Measurements from ENCODE around the gene PIK3C2G. TPM values are rescaled to one million over a fixed set of nuclear protein-coding genes. Genes with fewer than 3 reads are reported as not detected.

PIK3C2G gene
- polyA plus RNA-seq, 4 donors, result 0.52 to 6.8 (median 2.7) TPM

DNA sequence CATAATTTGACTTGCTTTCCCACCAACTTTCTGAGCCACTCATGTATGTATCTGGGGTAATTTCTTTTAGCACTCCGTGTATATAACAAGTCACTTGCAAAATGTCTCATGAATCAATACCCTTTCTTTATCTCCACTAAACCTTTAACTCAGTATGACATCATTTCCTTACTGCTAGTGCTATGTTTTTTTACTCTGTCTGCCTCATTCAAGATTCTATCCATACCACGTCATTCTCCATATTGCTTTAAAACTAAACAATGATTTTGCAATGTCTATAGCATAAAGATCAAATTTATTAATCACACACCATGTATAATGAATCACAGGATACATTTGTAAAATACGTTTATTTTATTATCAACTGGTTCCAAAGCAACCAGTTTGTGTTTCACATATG, 178.2 kb downstream of the PIK3C2G start:
- 71 to 75% (median 74%) methylated on average over 3 of the region's 3 CpGs for WGBS, 3 donors

DNA sequence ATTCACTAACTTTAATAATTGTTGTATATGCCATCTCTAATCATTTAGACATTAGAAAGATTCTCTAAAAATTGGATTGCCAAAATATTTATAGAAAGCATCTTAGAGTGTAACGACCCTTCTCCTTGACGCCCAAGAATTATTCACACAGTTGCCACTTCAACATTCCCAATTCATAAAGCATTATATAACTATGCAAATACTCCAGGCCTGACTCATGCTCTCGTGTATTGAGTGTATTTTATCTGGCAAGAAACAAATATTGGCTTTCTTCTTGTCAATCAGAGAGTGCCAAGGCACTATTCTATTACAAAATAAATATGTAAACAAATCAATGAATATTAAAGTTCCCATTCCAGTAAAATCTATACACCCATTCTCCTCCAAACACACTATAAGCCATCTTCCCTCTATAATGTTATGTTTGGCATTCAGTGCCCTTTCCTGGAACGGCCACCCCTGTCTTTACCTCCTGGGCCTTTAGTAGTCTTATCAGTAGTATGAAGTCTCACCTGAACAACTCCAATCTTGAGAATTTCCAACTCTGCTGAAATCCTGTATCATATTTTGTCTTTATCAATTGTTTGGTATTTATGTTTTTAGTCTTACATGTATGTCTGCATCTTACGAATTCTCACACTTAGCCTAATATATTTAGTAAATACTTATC, 182.6 kb downstream of the PIK3C2G start:
- Histone ChIP-seq H3K36me3 (ENCODE audit: control insufficient read depth in 3 of 3, insufficient read depth in 2 of 3, low read depth in 1 of 3, low read length in 3 of 3) (no peaks in the 10 kb centered on the region), H3K27ac (ENCODE audit: low read depth in 1 of 3, low read length in 2 of 3) (no peak overlapping the region), H3K4me3 (ENCODE audit: low read depth in 1 of 3, low read length in 3 of 3) (no peak overlapping the region), H3K9me3 (ENCODE audit: control insufficient read depth in 2 of 2, insufficient read depth in 1 of 2, low read depth in 1 of 2, low read length in 1 of 2) (no peaks in the 10 kb centered on the region), H3K4me1 (ENCODE audit: control insufficient read depth in 3 of 3, insufficient read depth in 2 of 3, low read depth in 1 of 3, low read length in 2 of 3) (no peaks in the 10 kb centered on the region), H3K27me3 (ENCODE audit: control insufficient read depth in 3 of 3, insufficient read depth in 3 of 3, low read length in 3 of 3) (no peaks in the 10 kb centered on the region)
- no peak for FAIRE-seq
- no peak for DNase-seq
- WGBS, 3 donors, result 67 to 70% (median 69%) methylated on average over 5 of the region's 5 CpGs

More for the DNA sequence above, 178.2 kb downstream of the PIK3C2G start:
- Histone ChIP-seq H3K9me3 (ENCODE audit: control insufficient read depth in 2 of 2, insufficient read depth in 1 of 2, low read depth in 1 of 2, low read length in 1 of 2) (no peaks in the 10 kb centered on the region), H3K27ac (ENCODE audit: low read depth in 1 of 3, low read length in 2 of 3) (no peak overlapping the region), H3K4me3 (ENCODE audit: low read depth in 1 of 3, low read length in 3 of 3) (no peak overlapping the region), H3K4me1 (ENCODE audit: control insufficient read depth in 3 of 3, insufficient read depth in 2 of 3, low read depth in 1 of 3, low read length in 2 of 3) (no peaks in the 10 kb centered on the region), H3K27me3 (ENCODE audit: control insufficient read depth in 3 of 3, insufficient read depth in 3 of 3, low read length in 3 of 3) (no peaks in the 10 kb centered on the region), H3K36me3 (ENCODE audit: control insufficient read depth in 3 of 3, insufficient read depth in 2 of 3, low read depth in 1 of 3, low read length in 3 of 3) (no peaks in the 10 kb centered on the region)
- FAIRE-seq (no peak), DNase-seq (no peak)

DNA sequence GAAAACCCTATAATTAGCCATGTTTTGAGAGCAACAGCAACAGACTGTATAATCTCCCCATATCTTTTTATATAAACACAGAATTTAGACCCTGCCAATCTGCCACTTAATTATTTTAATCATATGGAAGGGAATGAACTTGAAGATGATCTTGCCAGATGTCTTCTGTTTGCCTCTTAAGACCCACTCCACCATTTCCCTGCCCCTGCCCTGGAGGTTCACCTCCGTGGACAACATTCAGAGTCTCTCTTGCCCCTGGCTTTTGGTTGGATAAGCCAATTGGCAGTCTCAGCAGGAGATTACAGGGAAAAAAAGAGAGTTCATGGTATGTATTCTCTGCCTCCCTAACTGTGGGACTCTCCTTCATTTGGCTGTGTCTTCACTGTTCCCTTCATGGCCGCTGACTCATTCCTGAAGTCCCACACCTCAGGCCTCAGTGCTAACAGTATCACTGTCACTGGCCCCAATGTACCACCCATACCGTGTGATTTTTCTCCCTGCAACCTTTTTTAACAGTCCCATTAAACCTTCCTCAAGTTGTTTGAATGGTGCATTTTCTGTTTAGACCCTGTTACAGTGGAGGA, 184.8 kb downstream of the PIK3C2G start:
- 71 to 77% (median 71%) methylated on average over 3 of the region's 3 CpGs for WGBS, 3 donors
- Histone ChIP-seq H3K4me3 (ENCODE audit: low read depth in 1 of 3, low read length in 3 of 3) (no peak overlapping the region), H3K36me3 (ENCODE audit: control insufficient read depth in 3 of 3, insufficient read depth in 2 of 3, low read depth in 1 of 3, low read length in 3 of 3) (no peaks in the 10 kb centered on the region), H3K27ac (ENCODE audit: low read depth in 1 of 3, low read length in 2 of 3) (no peak overlapping the region), H3K9me3 (ENCODE audit: control insufficient read depth in 2 of 2, insufficient read depth in 1 of 2, low read depth in 1 of 2, low read length in 1 of 2) (peaks cover 0 to 2% of the 10 kb centered on the region in 2 donors), H3K4me1 (ENCODE audit: control insufficient read depth in 3 of 3, insufficient read depth in 2 of 3, low read depth in 1 of 3, low read length in 2 of 3) (no peaks in the 10 kb centered on the region), H3K27me3 (ENCODE audit: control insufficient read depth in 3 of 3, insufficient read depth in 3 of 3, low read length in 3 of 3) (no peaks in the 10 kb centered on the region)
- no peak for DNase-seq
- FAIRE-seq, result no peak

DNA sequence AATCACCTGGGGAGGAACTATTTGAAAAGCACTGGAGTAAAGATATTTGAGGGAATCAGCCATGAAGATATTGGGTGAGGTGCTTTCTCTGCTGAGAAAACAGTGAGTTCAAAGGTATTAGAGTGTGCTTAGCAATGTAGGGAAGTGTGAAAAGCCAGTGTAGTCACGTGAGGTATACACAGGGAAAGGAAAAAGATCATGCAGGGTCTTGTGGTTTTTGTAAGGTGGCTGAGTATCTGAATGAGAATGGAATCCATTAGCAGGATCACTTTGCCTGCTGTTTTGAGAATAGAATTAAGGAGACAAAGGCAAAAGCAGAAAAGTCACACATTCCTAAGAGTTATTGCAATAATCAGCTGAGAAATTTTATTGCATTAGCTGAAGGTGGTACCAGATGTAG, 193.0 kb downstream of the PIK3C2G start:
- WGBS, 3 donors, result 36 to 50% (median 37%) methylated on average over 1 of the region's 1 CpG
- H3K27ac ChIP-seq (ENCODE audit: low read depth in 1 of 3, low read length in 2 of 3), result no peak overlapping the region
- H3K4me1 ChIP-seq (ENCODE audit: control insufficient read depth in 3 of 3, insufficient read depth in 2 of 3, low read depth in 1 of 3, low read length in 2 of 3), result no peaks in the 10 kb centered on the region
- no peaks in the 10 kb centered on the region for H3K36me3 ChIP-seq (ENCODE audit: control insufficient read depth in 3 of 3, insufficient read depth in 2 of 3, low read depth in 1 of 3, low read length in 3 of 3)
- FAIRE-seq, result no peak
- DNase-seq, result peak in 1 of 2 donors; percentile 22
- H3K27me3 ChIP-seq (ENCODE audit: control insufficient read depth in 3 of 3, insufficient read depth in 3 of 3, low read length in 3 of 3), result no peaks in the 10 kb centered on the region
- no peak overlapping the region for H3K4me3 ChIP-seq (ENCODE audit: low read depth in 1 of 3, low read length in 3 of 3)
- H3K9me3 ChIP-seq (ENCODE audit: control insufficient read depth in 2 of 2, insufficient read depth in 1 of 2, low read depth in 1 of 2, low read length in 1 of 2), result peaks cover 0 to under 1% of the 10 kb centered on the region in 2 donors

DNA sequence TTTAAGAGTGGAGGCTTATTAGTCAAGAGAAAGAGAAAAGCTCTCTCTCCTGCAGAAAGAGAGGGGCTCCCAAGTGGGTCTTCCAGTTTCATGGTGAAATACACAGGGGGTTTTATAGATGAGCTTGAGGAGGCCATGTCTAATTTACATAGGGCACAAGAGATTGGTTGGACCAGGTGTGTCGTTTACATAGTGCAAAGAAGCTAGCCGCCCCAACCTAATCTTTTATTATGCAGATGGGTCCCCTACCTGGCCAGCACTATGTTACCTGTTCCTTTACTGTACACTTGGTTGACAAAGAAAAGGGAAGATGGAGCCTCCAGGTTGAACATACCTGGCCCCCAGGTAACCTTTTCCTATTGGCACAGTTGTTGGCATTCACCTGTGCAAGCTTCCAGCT, 195.0 kb downstream of the PIK3C2G start:
- 85 to 100% (median 89%) methylated on average over 2 of the region's 2 CpGs for WGBS, 3 donors
- no peak overlapping the region for H3K27ac ChIP-seq (ENCODE audit: low read depth in 1 of 3, low read length in 2 of 3)
- H3K4me1 ChIP-seq (ENCODE audit: control insufficient read depth in 3 of 3, insufficient read depth in 2 of 3, low read depth in 1 of 3, low read length in 2 of 3), result no peaks in the 10 kb centered on the region
- FAIRE-seq (no peak), DNase-seq (no peak)
- H3K36me3 ChIP-seq (ENCODE audit: control insufficient read depth in 3 of 3, insufficient read depth in 2 of 3, low read depth in 1 of 3, low read length in 3 of 3), result no peaks in the 10 kb centered on the region
- no peaks in the 10 kb centered on the region for H3K9me3 ChIP-seq (ENCODE audit: control insufficient read depth in 2 of 2, insufficient read depth in 1 of 2, low read depth in 1 of 2, low read length in 1 of 2)
- no peak overlapping the region for H3K4me3 ChIP-seq (ENCODE audit: low read depth in 1 of 3, low read length in 3 of 3)
- H3K27me3 ChIP-seq (ENCODE audit: control insufficient read depth in 3 of 3, insufficient read depth in 3 of 3, low read length in 3 of 3), result no peaks in the 10 kb centered on the region

DNA sequence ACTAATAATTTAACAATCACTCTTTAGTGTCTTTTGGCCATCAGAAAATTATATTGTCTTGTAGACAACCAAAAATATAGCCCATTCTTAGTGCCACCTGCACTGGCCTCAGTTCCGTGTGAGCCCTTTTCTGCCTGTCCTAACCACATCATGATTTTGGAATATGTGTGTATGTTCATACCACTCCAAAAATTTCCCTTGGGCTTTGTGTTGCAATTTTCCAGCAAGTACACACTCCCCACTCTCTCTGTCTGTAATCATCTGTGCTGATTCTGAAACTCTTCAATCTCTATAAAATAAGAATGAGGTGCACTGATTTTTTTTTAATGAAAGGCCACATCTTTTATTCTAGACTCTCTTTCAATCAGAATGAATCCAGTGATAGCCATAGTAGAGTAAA, 196.0 kb downstream of the PIK3C2G start:
- FAIRE-seq (no peak), DNase-seq (no peak)
- H3K9me3 ChIP-seq (ENCODE audit: control insufficient read depth in 2 of 2, insufficient read depth in 1 of 2, low read depth in 1 of 2, low read length in 1 of 2), result no peaks in the 10 kb centered on the region
- no peaks in the 10 kb centered on the region for H3K27me3 ChIP-seq (ENCODE audit: control insufficient read depth in 3 of 3, insufficient read depth in 3 of 3, low read length in 3 of 3)
- H3K4me3 ChIP-seq (ENCODE audit: low read depth in 1 of 3, low read length in 3 of 3), result no peak overlapping the region
- WGBS, 3 donors, result 59 to 68% (median 64%) methylated on average over 1 of the region's 1 CpG
- H3K4me1 ChIP-seq (ENCODE audit: control insufficient read depth in 3 of 3, insufficient read depth in 2 of 3, low read depth in 1 of 3, low read length in 2 of 3), result no peaks in the 10 kb centered on the region
- no peaks in the 10 kb centered on the region for H3K36me3 ChIP-seq (ENCODE audit: control insufficient read depth in 3 of 3, insufficient read depth in 2 of 3, low read depth in 1 of 3, low read length in 3 of 3)
- no peak overlapping the region for H3K27ac ChIP-seq (ENCODE audit: low read depth in 1 of 3, low read length in 2 of 3)

DNA sequence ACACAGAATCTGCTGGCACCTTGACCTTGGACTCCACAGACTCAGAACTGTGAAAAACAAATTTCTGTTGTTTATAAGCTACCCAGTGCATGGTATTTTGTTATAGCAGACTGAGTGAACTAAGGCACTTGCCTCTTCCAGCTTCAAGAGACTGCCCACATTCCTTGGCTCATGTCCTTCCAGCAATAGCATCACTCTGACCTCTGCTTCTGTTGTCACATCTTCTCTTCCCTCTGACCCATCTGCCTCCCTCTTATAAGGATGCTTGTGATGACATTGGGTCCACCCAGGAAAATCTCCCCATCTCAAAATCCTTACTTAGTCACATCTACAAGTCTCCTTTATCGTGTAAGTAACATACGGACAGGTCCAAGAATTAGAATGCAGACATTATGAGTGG, 200.4 kb downstream of the PIK3C2G start:
- FAIRE-seq, result no peak
- H3K27ac ChIP-seq (ENCODE audit: low read depth in 1 of 3, low read length in 2 of 3), result no peak overlapping the region

DNA sequence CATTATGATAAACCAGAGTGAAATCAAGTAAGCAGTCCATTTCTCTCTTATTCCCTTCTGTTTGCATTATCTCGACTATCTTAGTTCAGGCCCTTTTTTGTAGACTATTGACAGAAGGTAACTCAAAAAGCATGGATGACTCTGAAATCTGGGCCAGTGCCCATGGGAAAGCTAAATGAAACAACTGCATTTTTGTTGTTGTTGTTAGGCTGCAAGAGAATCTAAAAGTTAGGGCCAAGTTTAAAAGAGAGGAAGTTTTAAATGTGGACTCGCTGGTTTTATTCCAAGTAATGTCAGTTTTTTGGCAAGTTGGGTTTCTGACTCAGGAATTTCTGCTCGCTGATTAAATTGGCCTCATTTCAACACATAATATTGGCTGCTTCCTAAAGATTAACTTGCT, 201.1 kb downstream of the PIK3C2G start:
- no peak for DNase-seq
- H3K27me3 ChIP-seq (ENCODE audit: control insufficient read depth in 3 of 3, insufficient read depth in 3 of 3, low read length in 3 of 3), result no peaks in the 10 kb centered on the region
- no peak for FAIRE-seq
- 40 to 67% (median 56%) methylated on average over 3 of the region's 3 CpGs for WGBS, 3 donors
- H3K27ac ChIP-seq (ENCODE audit: low read depth in 1 of 3, low read length in 2 of 3), result no peak overlapping the region
- no peaks in the 10 kb centered on the region for H3K9me3 ChIP-seq (ENCODE audit: control insufficient read depth in 2 of 2, insufficient read depth in 1 of 2, low read depth in 1 of 2, low read length in 1 of 2)
- no peaks in the 10 kb centered on the region for H3K4me1 ChIP-seq (ENCODE audit: control insufficient read depth in 3 of 3, insufficient read depth in 2 of 3, low read depth in 1 of 3, low read length in 2 of 3)
- no peak overlapping the region for H3K4me3 ChIP-seq (ENCODE audit: low read depth in 1 of 3, low read length in 3 of 3)
- no peaks in the 10 kb centered on the region for H3K36me3 ChIP-seq (ENCODE audit: control insufficient read depth in 3 of 3, insufficient read depth in 2 of 3, low read depth in 1 of 3, low read length in 3 of 3)

More for the DNA sequence above, 200.4 kb downstream of the PIK3C2G start:
- 85 to 100% (median 94%) methylated on average over 2 of the region's 2 CpGs for WGBS, 3 donors
- no peaks in the 10 kb centered on the region for H3K36me3 ChIP-seq (ENCODE audit: control insufficient read depth in 3 of 3, insufficient read depth in 2 of 3, low read depth in 1 of 3, low read length in 3 of 3)
- no peaks in the 10 kb centered on the region for H3K4me1 ChIP-seq (ENCODE audit: control insufficient read depth in 3 of 3, insufficient read depth in 2 of 3, low read depth in 1 of 3, low read length in 2 of 3)
- no peaks in the 10 kb centered on the region for H3K9me3 ChIP-seq (ENCODE audit: control insufficient read depth in 2 of 2, insufficient read depth in 1 of 2, low read depth in 1 of 2, low read length in 1 of 2)
- no peaks in the 10 kb centered on the region for H3K27me3 ChIP-seq (ENCODE audit: control insufficient read depth in 3 of 3, insufficient read depth in 3 of 3, low read length in 3 of 3)
- no peak for DNase-seq
- no peak overlapping the region for H3K4me3 ChIP-seq (ENCODE audit: low read depth in 1 of 3, low read length in 3 of 3)
